Right atrium auricular region (tissue), 2 donors: Measurements from ENCODE around the gene NUFIP2. TPM values are rescaled to one million over a fixed set of nuclear protein-coding genes. Genes with fewer than 3 reads are reported as not detected.

ENCODE experiments used
- DNase-seq: peaks from one replicate; pipeline ENCODE4 v3.0.0-alpha.2; 2019; ENCODE audit warnings: low spot score
- H3K27ac ChIP-seq, 2 donors: fragments of 200-600 bp; sonication (generic); 1 replicate in 1 of 2; 2 replicates in 1 of 2; pipeline ENCODE4 v1.5.1; 2016 to 2019
- H3K27me3 ChIP-seq, 2 donors: fragments of 200-600 bp; sonication (generic); one replicate each; pipeline versions ENCODE4 v1.5.1 to v1.6.0; 2017 to 2019
- H3K36me3 ChIP-seq: fragments of 200-600 bp; sonication (generic); one replicate; pipeline ENCODE4 v1.5.1; 2016
- H3K4me1 ChIP-seq, 2 donors: fragments of 200-600 bp; sonication (generic); one replicate each; pipeline versions ENCODE4 v1.5.1 to v1.6.0; 2017 to 2019
- H3K4me3 ChIP-seq, 2 donors: fragments of 200-600 bp; sonication (generic); 1 replicate in 1 of 2; 2 replicates in 1 of 2; pipeline ENCODE4 v1.5.1; 2017 to 2019; ENCODE audit warnings: mild to moderate bottlenecking in 1 of 2, moderate library complexity in 1 of 2
- H3K9me3 ChIP-seq, 2 donors: fragments of 200-600 bp; sonication (generic); one replicate each; pipeline ENCODE4 v1.5.1; 2019
- total RNA-seq, 2 donors: library from RNA; depleted of rRNA; stranded (reverse); fragments of >200 nt; gene quantifications; one replicate each; pipeline ENCODE4 v1.1.0, GENCODE V29; 2016
- TF ChIP-seq, protein P1 (sequence below), 2 donors: fragments of 200-600 bp; sonication (generic); IDR thresholded peaks; one replicate each; pipeline ENCODE4 v1.5.1; 2019; ENCODE audit warnings: antibody characterized with exemption in 2 of 2

NUFIP2 gene
- total RNA-seq, 2 donors from 2014 or later, result 25.4 to 27.0 TPM

DNA sequence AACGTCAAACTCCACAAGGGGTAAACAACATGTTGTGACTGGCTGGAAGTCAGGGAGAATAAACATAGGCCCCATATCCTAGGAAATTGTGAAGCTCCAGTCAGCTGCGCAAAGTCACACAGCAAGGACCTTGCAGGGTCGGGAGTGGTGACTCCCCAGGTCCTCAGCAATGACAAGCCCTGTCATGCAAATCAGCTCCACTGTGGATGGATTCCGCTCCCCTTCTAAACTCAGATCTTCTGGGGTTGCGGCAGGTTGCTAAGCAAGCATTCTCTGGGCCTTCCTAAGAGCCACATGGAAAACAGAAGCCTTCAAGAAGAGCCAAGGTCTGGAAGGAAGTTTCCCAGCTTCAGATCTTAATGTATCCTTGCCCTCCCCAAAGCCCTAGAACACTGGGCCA lies 84.9 kb downstream of the NUFIP2 start:
- TF ChIP-seq, protein P1, sequence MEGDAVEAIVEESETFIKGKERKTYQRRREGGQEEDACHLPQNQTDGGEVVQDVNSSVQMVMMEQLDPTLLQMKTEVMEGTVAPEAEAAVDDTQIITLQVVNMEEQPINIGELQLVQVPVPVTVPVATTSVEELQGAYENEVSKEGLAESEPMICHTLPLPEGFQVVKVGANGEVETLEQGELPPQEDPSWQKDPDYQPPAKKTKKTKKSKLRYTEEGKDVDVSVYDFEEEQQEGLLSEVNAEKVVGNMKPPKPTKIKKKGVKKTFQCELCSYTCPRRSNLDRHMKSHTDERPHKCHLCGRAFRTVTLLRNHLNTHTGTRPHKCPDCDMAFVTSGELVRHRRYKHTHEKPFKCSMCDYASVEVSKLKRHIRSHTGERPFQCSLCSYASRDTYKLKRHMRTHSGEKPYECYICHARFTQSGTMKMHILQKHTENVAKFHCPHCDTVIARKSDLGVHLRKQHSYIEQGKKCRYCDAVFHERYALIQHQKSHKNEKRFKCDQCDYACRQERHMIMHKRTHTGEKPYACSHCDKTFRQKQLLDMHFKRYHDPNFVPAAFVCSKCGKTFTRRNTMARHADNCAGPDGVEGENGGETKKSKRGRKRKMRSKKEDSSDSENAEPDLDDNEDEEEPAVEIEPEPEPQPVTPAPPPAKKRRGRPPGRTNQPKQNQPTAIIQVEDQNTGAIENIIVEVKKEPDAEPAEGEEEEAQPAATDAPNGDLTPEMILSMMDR (IDR thresholded peaks at IDR 0.05), result no peak
- Histone ChIP-seq H3K4me1 (peaks cover 0 to 14% of the 10 kb centered on the region in 2 donors), H3K36me3 (no peaks in the 10 kb centered on the region)

DNA sequence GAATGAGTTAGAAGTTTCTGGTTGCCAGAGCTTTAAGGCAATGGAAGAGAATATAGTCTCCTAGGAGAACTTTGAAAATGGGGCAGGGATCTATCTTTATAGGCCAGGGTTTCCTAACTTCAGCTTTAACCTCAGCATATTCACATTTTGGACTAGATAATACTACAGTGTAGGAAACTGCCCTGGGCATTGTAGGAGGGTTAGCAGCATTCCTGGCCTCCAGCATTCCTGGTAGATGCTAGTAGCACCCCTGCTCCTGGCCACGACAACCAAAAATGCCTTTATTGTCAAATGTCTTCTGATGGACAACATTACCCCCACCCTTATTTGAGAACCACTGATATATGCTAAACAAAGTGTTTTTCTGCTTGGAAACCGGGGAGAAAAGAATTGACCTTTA lies 86.0 kb downstream of the NUFIP2 start:
- H3K9me3 ChIP-seq, result no peaks in the 10 kb centered on the region
- no peak for DNase-seq
- no peaks in the 10 kb centered on the region for H3K36me3 ChIP-seq
- TF ChIP-seq, protein P1 (IDR thresholded peaks at IDR 0.05), result no peak
- H3K27me3 ChIP-seq, result no peaks in the 10 kb centered on the region
- peaks cover 0 to 14% of the 10 kb centered on the region in 2 donors for H3K4me1 ChIP-seq
- no peak overlapping the region for H3K27ac ChIP-seq
- no peak overlapping the region for H3K4me3 ChIP-seq

More for the DNA sequence above, 84.9 kb downstream of the NUFIP2 start:
- H3K4me3 ChIP-seq, result no peak overlapping the region
- no peaks in the 10 kb centered on the region for H3K27me3 ChIP-seq
- no peak for DNase-seq
- no peak overlapping the region for H3K27ac ChIP-seq
- H3K9me3 ChIP-seq, result no peaks in the 10 kb centered on the region

Other genes with a start within 250 kb of the NUFIP2 start
- gene MYO18A, start 113.8 kb downstream of the NUFIP2 start, total RNA-seq, result 100 to 1,000 TPM; 159 to 219 TPM
- gene CRYBA1, start 47.3 kb downstream of the NUFIP2 start, total RNA-seq, result not detected
- gene TAOK1, start 96.2 kb upstream of the NUFIP2 start, total RNA-seq, result 10 to 100 TPM; 42.9 to 45.1 TPM